ENCODE data around the gene APOO. TPM values are rescaled to one million over a fixed set of nuclear protein-coding genes. Genes with fewer than 3 reads are reported as not detected.

Gene APOO
- total and polyA plus RNA-seq, 2 experiments from 2014 or later: 32.8 to 72.4 TPM

GRCh38 chrX:23786268-23786815 lies 121.4 kb downstream of the APOO start:
- DNase-seq (ENCODE audit: low spot score): no peak
- no peak for ATAC-seq
- Histone ChIP-seq H3F3A (replicated peaks; ENCODE audit: low read depth) (no peaks in the 10 kb centered on the region), H2AFZ (no peak overlapping the region), H3K4me2 (no peak overlapping the region), H3K4me3 (no peak overlapping the region), H3K36me3 (ENCODE audit: insufficient read depth) (no peaks in the 10 kb centered on the region), H3K4me1 (ENCODE audit: insufficient read depth) (no peaks in the 10 kb centered on the region), H3K27ac (ENCODE audit: low read depth) (no peak overlapping the region), H4K20me1 (replicated peaks; ENCODE audit: insufficient read depth) (no peaks in the 10 kb centered on the region), H3K79me2 (replicated peaks; ENCODE audit: insufficient read depth) (peaks cover 4% of the 10 kb centered on the region; the same call in 1 of the 2 replicates), H3K9me2 (ENCODE audit: insufficient read depth) (no peaks in the 10 kb centered on the region), H3K27me3 (ENCODE audit: insufficient read depth) (no peaks in the 10 kb centered on the region)
- H3K27me3 Mint-ChIP-seq (ENCODE audit: insufficient read depth, low read depth, poor library complexity): no peaks in the 10 kb centered on the region
- peaks cover 8% of the 10 kb centered on the region; the same call in 2 of the 3 replicates for H3K36me3 Mint-ChIP-seq (ENCODE audit: low read depth)
- H3K4me3 Mint-ChIP-seq: no peak overlapping the region
- H3K9me3 Mint-ChIP-seq: no peaks in the 10 kb centered on the region
- no peak overlapping the region for H3K27ac Mint-ChIP-seq
- peaks cover 13% of the 10 kb centered on the region; the same call in 2 of the 3 replicates for H3K4me1 Mint-ChIP-seq
- TF ChIP-seq ZNF331 (CRISPR knock-in tag; IDR thresholded peaks at IDR 0.05; ENCODE audit: low read depth): no peak
- no peak for TF ChIP-seq JUNB (IDR thresholded peaks at IDR 0.05; ENCODE audit: unreplicated experiment)
- TF ChIP-seq ZNF462 (CRISPR knock-in tag; IDR thresholded peaks at IDR 0.05): no peak
- no peak for TF ChIP-seq EZH2phosphoT487 (IDR thresholded peaks at IDR 0.05; ENCODE audit: unreplicated experiment)
- TF ChIP-seq CTCF (conservative IDR thresholded peaks at IDR 0.05; ENCODE audit: low read depth in 2 of 2): no peak
- TF ChIP-seq ZNF114 (CRISPR knock-in tag; IDR thresholded peaks at IDR 0.05): no peak
- TF ChIP-seq NANOG (IDR thresholded peaks at IDR 0.05; ENCODE audit: borderline replicate concordance): no peak
- no peak for TF ChIP-seq EZH2 (IDR thresholded peaks at IDR 0.05; ENCODE audit: low read depth, unreplicated experiment)
- no peak for TF ChIP-seq CREB1 (CRISPR knock-in tag; IDR thresholded peaks at IDR 0.05; ENCODE audit: low read depth)
- no peak for TF ChIP-seq POLR2AphosphoS5 (IDR thresholded peaks at IDR 0.05; ENCODE audit: low read depth)
- TF ChIP-seq ETS1 (IDR thresholded peaks at IDR 0.05): no peak
- no peak for TF ChIP-seq REST (IDR thresholded peaks at IDR 0.05; ENCODE audit: unreplicated experiment)
